SH-SY5Y (cell line): ENCODE results near the gene SLC13A4.

Experiments used
- GATA2 ChIP-seq: IDR thresholded peaks from 2 replicates; pipeline ENCODE4 v1.6.1; 2011; ENCODE audit warnings: mild to moderate bottlenecking, low read depth, low read length
- GATA3 ChIP-seq: IDR thresholded peaks from 2 replicates; pipeline ENCODE4 v1.6.1; 2011; ENCODE audit warnings: low read depth, mild to moderate bottlenecking, low read length, moderate library complexity

SLC13A4 gene, protein sequence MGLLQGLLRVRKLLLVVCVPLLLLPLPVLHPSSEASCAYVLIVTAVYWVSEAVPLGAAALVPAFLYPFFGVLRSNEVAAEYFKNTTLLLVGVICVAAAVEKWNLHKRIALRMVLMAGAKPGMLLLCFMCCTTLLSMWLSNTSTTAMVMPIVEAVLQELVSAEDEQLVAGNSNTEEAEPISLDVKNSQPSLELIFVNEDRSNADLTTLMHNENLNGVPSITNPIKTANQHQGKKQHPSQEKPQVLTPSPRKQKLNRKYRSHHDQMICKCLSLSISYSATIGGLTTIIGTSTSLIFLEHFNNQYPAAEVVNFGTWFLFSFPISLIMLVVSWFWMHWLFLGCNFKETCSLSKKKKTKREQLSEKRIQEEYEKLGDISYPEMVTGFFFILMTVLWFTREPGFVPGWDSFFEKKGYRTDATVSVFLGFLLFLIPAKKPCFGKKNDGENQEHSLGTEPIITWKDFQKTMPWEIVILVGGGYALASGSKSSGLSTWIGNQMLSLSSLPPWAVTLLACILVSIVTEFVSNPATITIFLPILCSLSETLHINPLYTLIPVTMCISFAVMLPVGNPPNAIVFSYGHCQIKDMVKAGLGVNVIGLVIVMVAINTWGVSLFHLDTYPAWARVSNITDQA

DNA sequence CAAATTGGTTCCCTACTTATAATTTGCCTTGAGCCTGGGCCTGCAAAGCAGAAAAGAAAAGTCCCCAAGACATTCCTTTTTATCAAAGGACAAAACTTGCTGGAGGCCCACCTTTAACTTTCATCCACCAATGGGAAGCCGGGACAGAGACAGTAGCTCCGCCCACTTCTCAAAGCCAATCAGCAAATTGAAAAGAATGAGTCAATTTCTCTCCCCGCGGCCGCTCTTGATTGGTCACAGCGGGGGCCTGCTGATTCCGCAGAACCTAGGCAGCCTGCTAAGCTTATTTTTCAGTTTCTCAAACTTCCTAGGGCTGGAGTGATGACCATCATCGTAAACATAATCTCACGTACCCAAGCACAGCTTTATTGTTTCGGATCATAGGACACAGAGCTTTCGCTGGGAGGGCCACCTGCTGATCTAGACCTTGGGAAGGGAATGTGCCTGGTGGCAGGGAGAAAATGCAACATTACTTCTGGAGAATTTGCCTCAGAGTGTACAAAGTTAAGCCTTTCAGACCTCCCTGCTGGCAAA is at the start of gene SLC13A4:
Gene SLC13A4, minus strand, starts transcription at position 51 of the 534 bp plus-strand sequence. CDS start 690 bp downstream, outside the sequence.
- TF ChIP-seq GATA3: no peak
- no peak for TF ChIP-seq GATA2

DNA sequence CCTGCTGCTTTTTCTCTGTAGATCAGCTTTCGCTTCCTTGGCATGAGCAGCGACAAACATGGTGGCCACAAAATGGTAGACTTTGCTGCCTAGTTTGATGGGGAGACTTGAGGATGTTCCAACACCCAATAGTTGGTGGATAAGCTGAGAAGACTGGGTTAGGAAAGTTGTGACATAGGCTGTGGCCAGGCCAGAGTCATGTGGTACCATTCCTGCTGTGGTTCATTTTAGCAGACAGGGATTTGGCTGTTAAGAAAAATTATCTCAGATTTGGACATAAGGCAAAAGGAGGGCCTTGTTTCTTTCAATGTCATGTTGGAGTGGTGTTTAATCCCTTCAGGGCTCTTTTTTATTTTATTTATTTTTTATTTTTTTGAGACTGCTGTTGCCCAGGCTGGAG is 47.2 kb upstream of the SLC13A4 start:
- TF ChIP-seq GATA2 (no peak), GATA3 (no peak)

DNA sequence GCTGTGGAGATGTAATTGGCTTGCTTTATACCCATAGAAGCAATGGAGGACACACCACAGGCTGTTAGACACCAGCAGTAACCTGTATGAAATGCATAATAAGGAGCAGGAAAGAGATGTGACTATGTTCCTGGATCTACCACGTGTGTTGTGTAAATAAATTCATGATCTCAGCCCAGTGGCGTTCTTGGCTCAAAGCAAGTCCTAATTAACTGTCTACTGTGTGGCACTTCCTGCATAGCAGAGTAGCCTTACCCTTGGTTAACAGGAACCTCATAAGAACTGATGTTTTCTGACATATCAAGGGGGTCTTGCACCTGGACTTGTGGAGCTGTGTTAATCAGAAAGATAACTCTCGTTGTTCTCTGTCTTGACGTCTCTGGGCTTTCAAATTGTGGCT is 46.3 kb upstream of the SLC13A4 start:
- TF ChIP-seq GATA2 (no peak), GATA3 (no peak)

DNA sequence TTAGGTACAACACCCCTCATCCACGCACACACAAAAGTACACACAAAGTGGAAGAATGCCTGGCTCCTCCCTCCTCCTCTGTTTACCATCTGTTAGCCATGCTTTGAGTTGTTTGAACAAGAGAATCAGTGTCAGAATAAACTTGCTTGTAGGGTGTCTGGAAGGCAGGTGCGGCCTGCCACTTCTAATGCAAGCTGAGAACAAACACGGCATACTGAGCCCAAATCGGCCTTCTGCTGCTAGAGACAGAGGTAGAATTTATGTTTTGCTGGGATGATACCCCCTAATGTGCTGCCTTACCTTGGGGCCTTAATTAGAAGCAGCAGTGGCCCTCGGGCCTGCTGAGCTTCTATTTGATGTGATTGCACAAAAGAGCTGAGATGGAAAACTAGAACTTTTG is 45.5 kb upstream of the SLC13A4 start:
- no peak for TF ChIP-seq GATA2
- TF ChIP-seq GATA3: no peak

DNA sequence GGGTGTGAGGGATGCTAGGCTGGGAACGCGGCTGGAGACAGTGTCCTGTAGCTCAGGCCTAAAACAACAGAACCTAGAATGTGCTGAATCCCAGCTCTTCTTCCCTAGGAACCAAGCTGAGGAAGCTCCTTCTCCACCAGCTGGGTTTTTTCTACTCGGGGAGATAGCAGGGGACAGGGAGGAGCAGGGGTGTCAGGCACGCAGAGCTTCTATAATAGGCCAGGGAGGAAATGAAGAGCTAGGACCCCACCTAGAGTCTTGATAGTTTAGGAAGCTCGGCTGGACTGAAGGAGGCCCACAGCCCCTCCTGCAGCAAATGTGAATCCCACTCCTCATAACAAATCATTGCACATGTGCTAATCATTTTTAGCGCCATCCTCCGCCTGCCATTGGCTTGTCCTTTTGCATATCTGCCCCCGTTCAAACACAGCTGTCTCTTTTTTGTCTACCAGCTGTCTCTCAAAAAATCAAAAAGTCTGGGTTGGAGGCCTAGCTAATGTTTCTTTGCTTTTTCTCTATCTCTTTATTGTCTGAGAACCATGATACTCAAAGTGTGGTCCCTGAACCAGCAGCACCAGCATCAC is 44.7 kb upstream of the SLC13A4 start:
- no peak for TF ChIP-seq GATA2
- no peak for TF ChIP-seq GATA3

DNA sequence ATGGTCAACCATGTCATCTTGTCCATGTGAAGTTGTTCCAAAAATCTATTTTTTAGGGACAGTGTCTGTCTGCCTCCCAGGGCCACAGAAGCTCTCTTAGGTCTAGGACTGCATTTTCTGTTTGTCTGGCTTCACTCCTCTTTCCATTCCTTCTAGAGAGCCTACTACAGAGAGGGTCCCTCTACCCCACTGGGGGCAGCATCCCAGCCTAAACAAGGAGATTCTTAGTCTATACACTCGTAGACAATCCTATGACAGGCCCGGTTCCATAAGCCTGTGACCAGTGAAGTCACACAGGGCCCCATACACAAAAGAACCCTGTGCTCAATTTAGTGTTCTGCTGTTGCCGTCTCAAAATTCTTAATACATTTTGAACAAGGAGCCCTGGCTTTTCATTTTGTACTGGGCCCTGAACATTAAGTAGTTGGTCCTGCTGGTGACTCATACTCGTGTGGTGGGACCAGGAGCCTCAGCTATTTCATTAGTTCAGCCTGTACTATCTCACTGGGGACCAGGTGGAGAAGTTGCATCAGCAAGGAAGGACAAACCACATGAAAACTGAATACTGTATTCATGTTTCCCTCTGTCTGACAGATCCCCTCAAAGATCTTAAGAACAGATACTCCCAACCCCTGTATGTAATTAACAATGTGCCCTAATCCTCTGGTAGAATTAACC is 44.1 kb upstream of the SLC13A4 start:
- TF ChIP-seq GATA2 (no peak), GATA3 (no peak)

DNA sequence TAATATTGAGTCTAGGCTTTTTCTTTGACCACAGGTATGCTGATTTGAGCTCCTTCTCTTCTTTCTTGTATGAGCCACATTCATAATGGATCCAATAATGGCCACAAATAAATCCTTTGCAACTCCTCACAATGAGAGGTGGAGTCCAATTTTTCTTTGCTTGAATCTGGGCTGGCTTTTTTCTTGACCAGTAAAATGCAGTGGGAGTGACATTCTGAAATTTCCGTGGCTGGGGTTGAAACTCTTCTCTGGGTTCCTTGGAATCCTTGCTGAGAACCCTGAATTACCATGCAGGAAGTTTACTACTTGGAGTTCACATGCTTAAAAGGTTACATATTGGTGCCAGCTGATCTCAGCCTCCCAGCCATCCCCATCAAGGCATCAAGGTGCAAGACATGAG is 43.1 kb upstream of the SLC13A4 start:
- TF ChIP-seq GATA3 (no peak), GATA2 (no peak)

DNA sequence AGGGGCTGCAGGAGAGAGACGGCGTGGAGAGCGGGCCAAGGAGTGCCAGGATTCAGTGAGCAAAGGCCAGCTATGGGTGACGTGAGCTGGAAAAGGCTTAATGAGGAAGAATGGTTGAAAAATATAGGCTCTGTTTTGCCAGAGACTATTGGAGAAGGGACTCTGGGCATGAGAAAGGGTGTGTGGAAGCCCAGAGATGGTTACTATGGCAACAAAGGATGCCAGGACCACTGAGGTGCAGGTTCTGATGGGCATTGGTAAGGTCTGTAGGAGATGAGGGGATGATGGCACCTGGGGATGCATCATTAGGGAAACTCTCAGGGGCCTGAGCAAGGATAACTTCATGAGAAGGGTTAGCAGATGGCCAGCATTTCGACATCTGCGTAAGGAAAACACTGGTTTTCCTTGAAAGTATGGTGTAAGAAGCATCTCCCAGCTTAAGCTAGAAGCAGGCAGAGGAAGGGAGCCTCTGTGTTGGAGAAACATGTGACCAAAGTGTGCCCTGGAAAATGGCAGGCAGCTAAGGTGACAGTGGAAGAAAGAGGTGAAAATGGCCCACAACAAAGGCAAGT is 42.2 kb upstream of the SLC13A4 start:
- TF ChIP-seq GATA3 (no peak), GATA2 (no peak)

DNA sequence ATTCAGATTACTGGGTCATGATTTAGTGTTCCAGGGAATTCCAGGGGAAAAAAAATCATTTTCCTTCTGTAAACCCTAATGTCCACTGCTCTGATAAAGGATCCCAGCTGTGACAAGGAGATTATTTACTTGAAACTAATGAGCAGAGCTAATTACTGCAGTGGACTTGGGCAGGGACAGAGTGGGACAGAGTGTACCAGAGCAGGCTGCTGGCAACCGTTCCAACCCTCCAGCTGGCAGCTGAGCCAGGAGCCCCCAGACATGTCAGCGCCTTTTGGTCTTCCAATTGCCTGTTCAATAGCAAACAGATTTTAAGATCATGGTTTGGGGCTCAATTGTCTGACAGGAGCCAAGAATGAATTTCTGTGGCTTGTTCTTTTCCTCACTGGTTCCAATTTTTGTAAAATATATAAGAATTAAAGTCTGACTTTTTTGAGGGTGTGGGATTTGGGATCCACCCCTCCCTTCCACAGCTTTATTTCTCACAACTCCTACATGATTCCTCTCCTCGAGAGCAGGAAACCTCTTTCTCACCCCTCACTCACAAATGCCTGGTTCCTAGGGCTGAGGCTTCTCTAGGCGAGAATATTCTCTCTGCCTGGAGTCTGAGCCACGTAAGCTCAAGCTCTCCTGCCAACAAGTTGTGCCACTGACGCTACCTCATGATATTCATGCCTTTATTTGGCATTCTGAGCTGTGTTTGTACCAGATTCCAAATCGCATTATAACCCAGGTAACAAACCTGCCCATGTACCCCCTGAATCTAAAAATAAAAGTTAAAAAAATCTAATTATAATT is 41.2 kb upstream of the SLC13A4 start:
- TF ChIP-seq GATA3 (no peak), GATA2 (no peak)

DNA sequence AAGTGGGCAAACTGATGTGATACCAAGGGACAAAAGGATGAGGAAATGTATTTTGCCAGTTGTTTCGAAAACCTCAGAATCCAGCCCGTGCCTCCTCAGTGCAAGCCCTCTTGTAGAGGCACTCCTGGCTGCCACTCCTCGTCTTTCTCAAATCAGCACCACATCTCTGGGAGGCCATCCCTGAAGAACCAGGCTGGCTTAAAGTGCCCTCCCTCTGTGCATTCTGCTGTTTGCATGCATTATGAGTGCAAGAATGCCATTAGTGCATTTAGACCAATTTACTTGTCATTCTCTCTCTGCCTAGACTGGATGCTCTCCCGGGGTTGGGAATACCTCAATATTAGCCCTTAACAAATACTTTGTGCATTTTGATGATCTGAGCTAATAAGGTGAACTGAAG is 40.5 kb upstream of the SLC13A4 start:
- TF ChIP-seq GATA2: no peak
- TF ChIP-seq GATA3: no peak

DNA sequence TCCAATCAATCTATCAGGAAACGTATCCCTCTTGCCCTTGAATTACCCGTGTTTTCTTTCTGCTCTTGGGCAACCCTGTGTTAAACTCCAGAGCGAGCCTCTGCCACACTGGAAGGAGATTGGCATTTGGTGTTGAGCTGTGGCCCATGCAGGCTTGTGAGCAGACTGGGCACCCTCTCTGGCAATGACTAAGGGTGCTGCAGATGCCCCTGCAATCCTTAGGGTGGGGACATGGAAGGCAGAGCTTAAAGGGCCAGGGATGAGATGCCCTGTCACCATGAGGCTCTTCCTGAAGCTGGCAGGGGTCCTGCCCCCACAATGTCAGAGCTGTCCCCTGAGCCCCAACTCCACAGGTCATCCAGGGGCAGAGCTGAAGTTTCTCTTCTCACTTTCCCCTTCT is 40.1 kb upstream of the SLC13A4 start:
- TF ChIP-seq GATA3: no peak
- TF ChIP-seq GATA2: no peak

DNA sequence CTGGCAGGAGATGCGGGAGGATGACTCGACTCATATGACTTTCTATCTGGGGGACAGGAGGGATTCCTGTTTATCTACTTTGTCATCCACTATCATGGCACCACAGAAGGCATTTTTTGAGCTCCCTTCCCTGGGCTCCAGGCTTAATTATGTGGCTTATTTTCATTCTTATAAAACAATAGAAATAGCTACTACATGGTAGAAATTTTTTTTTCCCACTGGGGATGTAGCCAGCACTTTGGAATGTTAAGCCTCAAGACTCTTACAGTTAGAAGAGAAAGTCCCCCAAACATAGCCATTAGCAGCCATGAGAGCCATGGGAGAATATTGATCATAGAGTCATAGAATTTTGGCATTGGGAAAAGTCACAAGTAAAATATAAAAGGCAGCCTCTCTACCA is 35.3 kb upstream of the SLC13A4 start:
- TF ChIP-seq GATA3 (no peak), GATA2 (no peak)
